GM19395 (cell line): ENCODE results near the gene DUT.
"Not testable (repeated sequence)": the region's sequence is repeated elsewhere in the genome, so short reads cannot be mapped to it uniquely, and the experiment has no call there.

Source experiments
- ATAC-seq: cut with Tn5 transposase; IDR thresholded peaks from one replicate; pipeline ENCODE4 v1.9.1; 2021; ENCODE audit warnings: mild to moderate bottlenecking, moderate library complexity; ENCODE audit not compliant: unreplicated experiment

DUT gene

DNA sequence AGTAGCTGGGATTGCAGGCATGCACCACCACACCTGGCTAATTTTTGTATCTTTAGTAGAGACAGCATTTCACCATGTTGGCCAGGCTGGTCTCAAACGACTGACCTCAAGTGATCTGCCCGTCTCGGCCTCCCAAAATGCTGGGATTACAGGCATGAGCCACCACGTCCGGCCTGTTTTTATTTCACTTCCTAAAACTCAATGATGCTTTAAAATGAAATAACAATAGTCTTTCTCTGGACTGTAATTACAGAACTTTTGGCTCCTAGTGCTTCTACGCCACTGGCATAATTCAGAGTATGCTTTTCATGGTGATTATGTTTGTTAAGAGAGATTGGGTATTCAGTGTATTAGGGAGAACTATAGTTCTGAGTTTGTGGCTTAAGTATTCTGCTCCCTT is 5.0 kb upstream of the DUT start:
- ATAC-seq: not testable (repeated sequence)

GRCh38 chr15:48330105-48330785 is 984 bp upstream of the DUT start:
- no peak for ATAC-seq

DNA sequence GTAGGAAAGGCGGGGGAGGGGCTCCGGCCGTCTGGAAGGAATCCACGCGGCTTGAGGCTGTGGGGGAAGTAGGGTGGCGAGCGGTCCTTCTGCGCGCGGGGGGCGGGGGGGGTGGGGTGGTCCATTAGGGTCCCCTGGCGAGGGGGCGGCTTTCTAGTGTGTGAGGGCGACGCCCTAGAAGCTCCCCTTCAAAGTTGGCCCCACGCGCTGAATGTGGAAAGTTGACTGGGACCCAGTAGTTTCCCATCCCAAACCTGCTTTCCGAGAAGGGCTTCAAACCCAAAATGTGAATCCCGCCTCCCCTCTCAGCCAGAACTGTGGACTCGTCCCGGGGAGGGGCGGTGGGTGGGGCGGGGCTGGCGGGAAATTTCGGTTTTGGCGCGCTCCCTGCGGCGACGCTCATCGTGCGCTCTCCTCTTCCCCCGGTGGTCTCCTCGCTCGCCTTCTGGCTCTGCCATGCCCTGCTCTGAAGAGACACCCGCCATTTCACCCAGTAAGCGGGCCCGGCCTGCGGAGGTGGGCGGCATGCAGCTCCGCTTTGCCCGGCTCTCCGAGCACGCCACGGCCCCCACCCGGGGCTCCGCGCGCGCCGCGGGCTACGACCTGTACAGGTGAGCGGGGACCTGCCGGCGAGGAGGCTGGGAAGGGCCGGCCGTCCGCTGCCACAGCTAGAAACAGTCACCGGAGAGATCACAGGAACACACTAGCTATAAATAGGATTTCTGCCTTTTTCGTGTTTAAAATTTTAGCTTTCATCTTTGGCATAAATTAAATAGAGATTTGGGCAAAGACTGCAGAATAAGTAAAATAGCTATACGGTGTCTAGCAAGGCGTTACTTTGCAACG is 790 bp downstream of the DUT start:
- peak; percentile 53 for ATAC-seq

DNA sequence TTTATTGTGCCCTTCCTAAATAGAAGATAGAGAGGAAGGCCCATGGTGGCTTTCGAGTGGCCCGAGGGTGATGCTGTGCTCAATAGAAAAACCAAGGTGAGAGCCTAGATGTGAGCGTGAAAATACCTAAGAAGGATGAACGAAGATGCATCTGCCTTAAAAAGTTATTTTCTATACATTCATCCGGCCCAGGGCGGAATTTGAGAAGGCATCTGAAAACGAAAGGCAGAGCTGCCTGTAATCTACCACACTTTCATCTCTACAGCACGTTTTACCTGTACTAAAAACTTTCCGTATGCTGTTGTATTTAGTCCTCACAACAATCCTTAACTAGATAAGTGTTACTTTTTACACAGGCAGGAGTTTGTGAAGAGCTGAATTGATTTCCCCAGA is 1.4 kb downstream of the DUT start:
- ATAC-seq: no peak

DNA sequence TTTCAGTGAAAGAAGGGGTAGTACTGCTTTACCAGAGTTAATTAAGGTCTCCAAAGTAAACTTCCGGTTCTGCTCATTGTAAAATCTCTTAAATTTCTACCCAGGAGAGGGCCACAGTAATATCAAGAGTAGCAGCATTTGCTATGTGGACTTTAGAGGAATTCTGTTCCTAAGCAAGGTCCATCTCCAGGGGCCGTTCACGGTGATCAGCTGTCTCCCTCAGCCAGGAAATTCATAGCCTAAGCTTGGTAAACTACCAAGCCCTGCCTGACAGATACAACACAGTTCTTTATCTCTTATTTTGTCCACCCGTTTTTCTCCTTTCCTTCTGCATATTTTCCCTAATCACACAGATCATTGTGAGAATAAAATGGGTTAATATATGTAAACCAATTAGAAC is 2.3 kb downstream of the DUT start:
- no peak for ATAC-seq

DNA sequence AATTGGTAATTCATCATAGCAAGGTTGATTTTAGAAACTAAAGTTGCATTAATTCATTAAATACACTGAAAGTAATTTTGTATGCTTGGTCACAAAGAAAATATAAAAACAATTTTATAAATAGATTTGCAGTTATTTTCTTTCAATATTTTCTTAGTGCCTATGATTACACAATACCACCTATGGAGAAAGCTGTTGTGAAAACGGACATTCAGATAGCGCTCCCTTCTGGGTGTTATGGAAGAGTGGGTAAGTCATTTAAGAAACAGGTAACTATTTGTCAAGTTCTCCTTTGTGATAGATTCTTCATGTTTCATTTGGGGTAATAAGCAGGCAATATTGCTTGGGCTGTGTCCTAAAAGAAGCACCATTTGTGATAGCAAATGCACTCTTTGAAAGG is 3.0 kb downstream of the DUT start:
- ATAC-seq: no peak

GRCh38 chr15:48336940-48337339 is 5.7 kb downstream of the DUT start:
- ATAC-seq: no peak

- no peak for ATAC-seq
These were observed 6.4 kb downstream of the DUT start for GRCh38 chr15:48337607-48338006.

DNA sequence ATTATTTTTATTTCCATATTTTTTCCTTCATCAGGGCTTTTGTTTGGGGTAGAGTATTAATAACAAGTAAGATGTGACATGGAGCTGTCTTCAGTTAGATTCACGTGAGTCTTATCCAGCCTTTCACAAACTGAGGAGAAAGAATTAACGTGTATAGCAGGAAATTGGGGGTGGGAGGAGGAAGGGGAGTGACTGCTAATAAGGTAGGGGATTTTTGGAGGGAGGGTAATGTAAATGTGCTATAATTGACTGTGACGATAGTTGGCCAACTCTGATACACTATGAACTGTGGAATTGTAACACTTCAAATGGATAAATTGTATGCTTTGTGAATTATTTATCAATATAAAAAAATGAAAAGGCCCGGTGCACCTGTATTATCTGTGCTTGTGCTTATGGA is 8.9 kb downstream of the DUT start:
- ATAC-seq: no peak

- no peak for ATAC-seq
These were observed 12.6 kb downstream of the DUT start for GRCh38 chr15:48343865-48344264.

DNA sequence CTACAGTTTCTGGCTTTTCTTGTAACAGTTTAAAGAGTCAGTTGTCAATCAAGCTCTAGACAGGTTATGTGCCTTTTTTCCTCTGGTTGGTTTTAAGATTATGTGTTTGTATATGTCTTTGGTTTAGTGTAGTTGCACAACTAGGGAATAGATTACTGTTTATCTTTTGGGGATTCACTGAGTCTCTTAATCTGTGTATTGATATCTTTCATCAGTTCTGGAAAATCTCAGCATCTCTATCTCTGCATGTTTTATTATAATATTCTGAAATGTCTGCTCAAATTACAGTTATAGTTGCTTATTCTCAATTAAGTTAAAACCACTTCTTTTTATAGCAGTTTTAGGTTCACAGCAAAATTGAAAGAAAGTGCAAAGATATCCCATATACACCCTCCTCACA is 14.3 kb downstream of the DUT start:
- no peak for ATAC-seq

DNA sequence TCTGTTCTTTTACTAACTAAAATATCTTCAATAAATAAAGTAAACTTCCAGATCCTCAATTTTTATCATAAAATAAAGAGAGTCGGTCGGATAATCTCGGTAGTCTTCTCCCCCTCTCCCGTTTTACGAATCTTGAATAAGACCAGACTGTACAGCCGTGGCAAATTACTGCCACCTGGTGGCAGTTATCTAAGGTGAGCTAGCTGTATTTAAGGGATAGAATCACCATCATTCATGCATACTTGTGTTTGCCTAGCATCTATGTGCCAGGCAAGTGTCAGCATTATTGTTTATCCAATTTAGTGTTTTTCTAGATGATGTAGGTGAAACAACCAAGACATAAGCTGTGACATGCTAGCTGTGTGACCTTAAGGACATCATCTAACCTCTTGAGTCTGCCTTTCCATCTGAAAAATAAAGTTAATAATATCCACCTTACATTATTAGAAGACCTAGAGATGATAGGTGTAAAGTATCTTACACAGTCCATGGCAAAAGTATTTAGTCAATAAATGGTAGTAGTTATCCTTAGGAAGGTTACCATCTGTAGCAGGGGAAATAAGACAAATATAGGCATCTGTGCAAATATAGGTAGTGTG is 21.3 kb downstream of the DUT start:
- ATAC-seq: peak; percentile 83

- ATAC-seq: no peak
These were observed 23.6 kb downstream of the DUT start for GRCh38 chr15:48354694-48355303.

GRCh38 chr15:48355377-48355776 is 24.1 kb downstream of the DUT start:
- peak; percentile 59 for ATAC-seq

DNA sequence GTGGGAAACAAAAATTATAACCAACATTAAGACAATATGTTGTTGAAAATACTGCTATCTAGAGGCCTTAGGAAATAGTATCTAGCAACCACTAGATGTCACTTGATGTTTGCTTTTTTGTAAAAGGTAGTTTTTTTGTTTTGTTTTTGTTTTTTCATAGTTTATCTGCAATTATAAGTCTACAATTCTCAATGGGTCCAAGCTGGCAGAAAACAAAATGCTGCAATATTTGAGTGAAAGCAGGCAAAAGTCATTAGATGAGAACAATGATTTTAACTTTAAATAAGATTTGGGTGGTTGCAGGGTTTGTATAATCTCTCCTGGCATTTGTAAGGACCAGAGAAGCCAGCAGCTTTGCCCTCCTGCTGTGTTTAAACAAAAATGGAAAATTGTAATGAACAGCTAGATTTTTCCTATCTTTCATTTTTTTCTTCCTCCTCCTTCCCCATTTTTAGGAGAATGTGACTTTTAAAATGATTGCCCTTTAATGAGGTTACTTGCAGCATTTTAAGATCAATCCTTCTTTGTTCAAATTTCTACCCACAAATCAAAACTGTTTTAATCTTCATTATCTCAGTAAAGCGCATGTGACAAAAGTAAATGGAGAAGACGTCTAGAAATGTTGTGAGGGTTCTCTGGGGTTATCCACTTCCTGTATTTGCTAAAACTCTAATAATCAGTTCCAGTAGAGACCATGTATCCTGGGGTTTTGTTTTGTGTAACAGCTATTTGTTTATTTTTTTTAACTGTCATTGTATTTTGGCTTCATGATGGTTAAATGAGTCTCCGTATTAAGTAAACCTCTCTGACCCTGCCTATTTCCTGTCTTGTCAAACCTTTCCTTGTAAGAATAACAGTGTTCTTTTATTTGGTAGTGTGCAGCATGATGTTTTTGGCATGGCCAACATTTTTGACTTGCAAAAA is 27.3 kb downstream of the DUT start:
- ATAC-seq: no peak

GRCh38 chr15:48360841-48361240 is 29.6 kb downstream of the DUT start:
- no peak for ATAC-seq

DNA sequence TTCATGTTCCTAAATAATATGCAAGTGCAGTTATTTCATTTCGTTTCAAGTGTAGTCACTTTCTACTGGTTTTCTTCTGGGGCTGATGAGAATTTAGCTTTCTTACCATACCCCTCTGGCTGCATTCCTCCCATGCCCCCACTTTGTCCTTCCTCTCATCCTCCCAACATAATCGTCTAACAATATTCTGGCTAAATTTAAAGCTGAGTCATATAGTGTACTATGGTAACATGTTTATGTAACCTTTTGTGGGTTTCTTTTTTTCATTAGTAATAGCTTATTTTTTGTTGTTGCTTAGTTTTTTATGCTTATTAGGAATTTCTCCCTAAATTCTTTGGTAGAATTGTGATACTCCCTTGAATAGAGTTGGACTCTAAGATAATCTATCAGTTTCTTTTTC is 30.5 kb downstream of the DUT start:
- ATAC-seq: no peak

DNA sequence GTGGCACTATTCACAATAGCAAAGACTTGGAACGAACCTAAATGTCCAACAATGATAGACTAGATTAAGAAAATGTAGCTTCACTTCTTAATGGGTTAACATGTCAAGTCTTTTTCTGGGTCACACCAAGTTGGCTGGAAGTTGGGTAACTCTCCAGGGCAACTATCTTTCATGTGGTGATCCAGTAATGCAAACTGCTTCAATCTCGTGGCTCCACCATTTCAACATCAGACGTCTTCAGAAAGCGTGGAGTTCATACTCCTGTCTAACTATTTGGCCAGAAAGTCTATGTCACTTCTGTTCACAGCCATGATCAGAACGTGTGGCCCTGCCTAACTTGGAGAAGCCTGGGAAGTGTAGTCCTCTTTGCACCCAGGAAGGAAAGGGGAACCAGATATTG is 32.2 kb downstream of the DUT start:
- ATAC-seq: no peak

GRCh38 chr15:48365575-48365974 is 34.3 kb downstream of the DUT start:
- no peak for ATAC-seq

DNA sequence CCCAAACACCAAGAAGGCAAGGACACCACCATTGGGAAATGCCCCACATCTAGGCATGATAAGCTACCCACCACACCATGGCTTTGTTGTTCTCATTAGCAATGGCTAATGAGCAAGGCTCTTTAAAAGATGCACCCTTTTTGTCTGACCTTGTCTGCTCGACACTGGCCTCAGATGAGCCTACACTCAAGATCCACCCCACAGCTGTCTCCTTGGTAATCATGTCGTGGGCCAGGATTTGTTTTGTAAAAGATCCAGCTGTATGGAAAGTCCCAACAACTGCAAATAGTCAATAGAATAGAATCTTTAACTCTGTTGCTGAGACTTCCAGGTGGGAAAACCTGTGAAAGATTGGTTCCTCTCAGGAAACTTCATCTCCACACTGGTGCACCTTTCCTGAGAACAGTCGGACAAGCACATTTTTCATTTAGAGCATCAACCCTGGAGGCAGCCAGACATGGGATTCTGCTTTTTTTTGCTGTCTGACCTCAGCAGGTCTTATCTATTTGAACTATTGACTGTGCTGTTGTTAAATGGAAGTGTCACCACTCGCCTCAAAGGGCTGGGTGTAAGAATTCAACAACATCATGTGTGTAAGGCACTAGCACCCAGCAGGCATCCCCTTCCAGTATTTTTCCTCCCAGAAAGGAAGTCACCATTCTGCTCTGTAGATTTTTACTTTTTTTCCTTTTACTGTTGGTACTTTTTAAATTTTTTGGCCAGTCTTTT is 35.5 kb downstream of the DUT start:
- ATAC-seq: no peak
